ENCODE data around the gene SQOR.

Gene SQOR

DNA sequence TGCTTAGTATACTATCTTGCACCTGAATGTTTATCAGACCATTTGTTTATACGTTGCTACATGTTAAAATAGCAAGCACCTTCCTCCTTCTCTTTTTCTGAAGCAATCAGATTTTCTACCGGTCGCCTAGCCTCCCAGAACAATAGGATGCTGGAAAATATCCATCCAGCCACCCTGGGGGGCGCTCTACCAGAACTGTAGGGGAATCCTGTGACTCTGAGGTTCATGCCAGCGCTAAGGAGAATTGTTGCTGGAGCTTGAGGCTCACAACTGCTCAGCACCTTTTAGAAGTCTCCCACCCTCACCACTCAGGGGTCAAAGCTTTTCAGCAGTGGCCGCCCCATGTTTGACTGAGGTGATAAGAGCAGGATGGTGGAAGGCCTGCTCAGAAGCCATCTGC is 27.5 kb downstream of the SQOR start:
- Histone ChIP-seq H3K27me3 (ENCODE audit: insufficient read depth, low read depth) (no peaks in the 10 kb centered on the region), H2AFZ (ENCODE audit: low read depth) (no peak overlapping the region), H3K36me3 (ENCODE audit: insufficient read depth) (no peaks in the 10 kb centered on the region), H4K20me1 (ENCODE audit: insufficient read depth) (no peaks in the 10 kb centered on the region), H3K9ac (no peak overlapping the region), H3K79me2 (ENCODE audit: insufficient read depth, low read depth) (no peaks in the 10 kb centered on the region), H3K4me3 (IDR thresholded peaks at IDR 0.05; ENCODE audit: insufficient read depth, low read depth, low read length) (no peak overlapping the region), H3K4me1 (ENCODE audit: low read depth, poor library complexity, severe bottlenecking) (no peaks in the 10 kb centered on the region), H3K27ac (no peak overlapping the region), H3K4me2 (no peak overlapping the region)
- no peak for TF ChIP-seq CTCF (conservative IDR thresholded peaks at IDR 0.05; ENCODE audit: low read depth, low read length)

DNA sequence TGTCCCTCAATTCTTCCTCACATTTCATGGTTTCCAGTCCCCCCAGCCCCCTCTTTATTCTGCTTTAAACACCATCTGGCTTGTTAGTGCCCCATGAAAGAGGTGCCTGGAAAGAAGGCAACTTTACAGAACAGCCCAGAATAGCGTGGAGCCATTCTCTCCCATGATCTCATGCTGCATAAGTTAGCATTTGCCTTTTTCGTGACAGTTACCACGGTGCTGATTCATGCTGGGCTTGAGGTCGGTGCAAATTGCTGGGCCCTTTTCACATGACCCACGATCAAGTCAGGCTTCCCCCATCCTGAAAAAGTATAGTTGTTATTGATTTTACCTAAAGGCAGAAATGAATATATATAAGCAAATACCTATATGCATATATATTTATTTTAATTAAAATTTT is 29.6 kb downstream of the SQOR start:
- Histone ChIP-seq H3K4me1 (ENCODE audit: low read depth, poor library complexity, severe bottlenecking) (no peaks in the 10 kb centered on the region), H3K27me3 (ENCODE audit: insufficient read depth, low read depth) (no peaks in the 10 kb centered on the region), H3K4me3 (IDR thresholded peaks at IDR 0.05; ENCODE audit: insufficient read depth, low read depth, low read length) (no peak overlapping the region), H2AFZ (ENCODE audit: low read depth) (no peak overlapping the region), H3K4me2 (no peak overlapping the region), H4K20me1 (ENCODE audit: insufficient read depth) (no peaks in the 10 kb centered on the region), H3K9ac (no peak overlapping the region), H3K79me2 (ENCODE audit: insufficient read depth, low read depth) (no peaks in the 10 kb centered on the region), H3K36me3 (ENCODE audit: insufficient read depth) (no peaks in the 10 kb centered on the region), H3K27ac (no peak overlapping the region)
- no peak for TF ChIP-seq CTCF (conservative IDR thresholded peaks at IDR 0.05; ENCODE audit: low read depth, low read length)

DNA sequence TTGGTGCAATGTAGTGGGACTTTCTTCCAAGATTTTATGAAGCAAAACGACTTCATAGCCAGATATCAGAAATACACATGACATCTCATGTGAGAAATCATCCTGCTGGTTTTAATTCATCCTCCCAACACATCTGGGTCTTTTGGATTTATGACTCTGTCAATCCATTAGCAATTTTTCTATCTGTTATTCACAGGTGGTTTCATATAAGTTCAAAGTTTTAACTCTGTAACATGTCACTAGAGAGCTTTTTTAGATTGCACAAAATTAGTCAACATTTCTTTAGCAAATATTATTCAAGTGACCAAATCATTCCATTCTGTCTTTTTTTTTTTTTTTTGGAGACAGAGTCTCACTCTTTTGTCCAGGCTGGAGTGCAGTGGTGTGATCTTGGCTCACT is 30.4 kb downstream of the SQOR start:
- H3K27me3 ChIP-seq (ENCODE audit: insufficient read depth, low read depth): no peaks in the 10 kb centered on the region
- no peak overlapping the region for H3K27ac ChIP-seq
- H3K4me3 ChIP-seq (IDR thresholded peaks at IDR 0.05; ENCODE audit: insufficient read depth, low read depth, low read length): no peak overlapping the region
- H3K9ac ChIP-seq: no peak overlapping the region
- H4K20me1 ChIP-seq (ENCODE audit: insufficient read depth): no peaks in the 10 kb centered on the region
- no peaks in the 10 kb centered on the region for H3K79me2 ChIP-seq (ENCODE audit: insufficient read depth, low read depth)
- H3K36me3 ChIP-seq (ENCODE audit: insufficient read depth): no peaks in the 10 kb centered on the region
- no peak overlapping the region for H3K4me2 ChIP-seq
- no peaks in the 10 kb centered on the region for H3K4me1 ChIP-seq (ENCODE audit: low read depth, poor library complexity, severe bottlenecking)
- H2AFZ ChIP-seq (ENCODE audit: low read depth): no peak overlapping the region
- no peak for TF ChIP-seq CTCF (conservative IDR thresholded peaks at IDR 0.05; ENCODE audit: low read depth, low read length)

- Histone ChIP-seq H3K27ac (no peak overlapping the region), H4K20me1 (ENCODE audit: insufficient read depth) (no peaks in the 10 kb centered on the region), H3K9ac (no peak overlapping the region), H3K4me1 (ENCODE audit: low read depth, poor library complexity, severe bottlenecking) (no peaks in the 10 kb centered on the region), H3K4me2 (no peak overlapping the region), H3K4me3 (IDR thresholded peaks at IDR 0.05; ENCODE audit: insufficient read depth, low read depth, low read length) (no peak overlapping the region), H3K27me3 (ENCODE audit: insufficient read depth, low read depth) (no peaks in the 10 kb centered on the region), H2AFZ (ENCODE audit: low read depth) (no peak overlapping the region), H3K79me2 (ENCODE audit: insufficient read depth, low read depth) (no peaks in the 10 kb centered on the region), H3K36me3 (ENCODE audit: insufficient read depth) (no peaks in the 10 kb centered on the region)
- TF ChIP-seq CTCF (conservative IDR thresholded peaks at IDR 0.05; ENCODE audit: low read depth, low read length): 0 out of 2 replicates have a peak, but pooled peaks have one; percentile 23
Measured at GRCh38 chr15:45666119-45666875, 31.5 kb downstream of the SQOR start.
